SU-DHL-6 (cell line): Measurements from ENCODE around the gene MED20.
"Not testable (repeated sequence)": the region's sequence is repeated elsewhere in the genome, so short reads cannot be mapped to it uniquely, and the experiment has no call there.

ENCODE experiments used
- H2AFZ ChIP-seq: fragments of 200-600 bp; sonication (generic); 2 replicates; pipeline ENCODE4 v1.6.1; 2014; ENCODE audit warnings: low read depth, mild to moderate bottlenecking, moderate library complexity, mixed read lengths, antibody characterized with exemption, low read length; ENCODE audit not compliant: severe bottlenecking
- H3F3A ChIP-seq: fragments of 200-600 bp; shearing (Covaris generic); 2 replicates; pipeline ENCODE4 v1.6.0; 2016; ENCODE audit warnings: antibody characterized with exemption, mild to moderate bottlenecking; ENCODE audit not compliant: insufficient read depth
- H3K27ac ChIP-seq: fragments of 200-600 bp; sonication (generic); 2 replicates; pipeline ENCODE4 v1.5.1; 2016; ENCODE audit warnings: low read depth, mild to moderate bottlenecking, low read length, moderate library complexity, mixed read lengths
- H3K27me3 ChIP-seq: fragments of 200-600 bp; sonication (generic), shearing (Covaris generic); 2 replicates; pipeline ENCODE4 v1.6.0; 2014; ENCODE audit warnings: mild to moderate bottlenecking, low read length
- H3K36me3 ChIP-seq: fragments of 200-600 bp; sonication (generic); 2 replicates; pipeline ENCODE4 v1.6.1; 2014; ENCODE audit warnings: mild to moderate bottlenecking, low read length, mixed read lengths
- H3K4me2 ChIP-seq: fragments of 300-600, 200-600 bp; shearing (Covaris generic), sonication (generic); 2 replicates; pipeline ENCODE4 v1.6.0; 2014; ENCODE audit warnings: low read length, low read depth, mild to moderate bottlenecking; ENCODE audit not compliant: poor library complexity, severe bottlenecking
- H3K4me3 ChIP-seq: fragments of 200-600 bp; sonication (generic); 2 replicates; pipeline ENCODE4 v1.5.1; 2014; ENCODE audit warnings: antibody characterized with exemption, low read length, mild to moderate bottlenecking, mixed read lengths; ENCODE audit not compliant: insufficient read depth, poor library complexity, severe bottlenecking
- H3K79me2 ChIP-seq: fragments of 200-600 bp; sonication (generic); 2 replicates; pipeline ENCODE4 v1.6.1; 2014; ENCODE audit warnings: mild to moderate bottlenecking, low read length, moderate library complexity; ENCODE audit not compliant: insufficient read depth
- H3K9ac ChIP-seq: fragments of 200-600 bp; sonication (generic); 2 replicates; pipeline ENCODE4 v1.7.0; 2014; ENCODE audit warnings: mild to moderate bottlenecking, low read length
- H3K9me2 ChIP-seq: fragments of 200-600 bp; sonication (generic); replicated peaks from 2 replicates; pipeline ENCODE4 v1.6.1; 2014; ENCODE audit warnings: low read length; ENCODE audit not compliant: insufficient read depth
- H3K9me3 ChIP-seq: fragments of 200-600 bp; sonication (generic); 2 replicates; pipeline ENCODE4 v1.6.1; 2014; ENCODE audit warnings: low read length, mixed read lengths; ENCODE audit not compliant: insufficient read depth
- H4K20me1 ChIP-seq: fragments of 200-600 bp; sonication (generic); 2 replicates; pipeline ENCODE4 v1.6.1; 2014; ENCODE audit warnings: low read depth, mild to moderate bottlenecking, antibody characterized with exemption, low read length, moderate library complexity, mixed read lengths
- EZH2phosphoT487 ChIP-seq: fragments of 200-600 bp; sonication (generic), shearing (Covaris generic); conservative IDR thresholded peaks from 2 replicates; pipeline ENCODE4 v1.6.1; 2018; ENCODE audit warnings: mild to moderate bottlenecking, antibody characterized with exemption, low read length, moderate library complexity, mixed read lengths
- TF ChIP-seq, protein P1 (sequence below): fragments of 200-600 bp; sonication (generic); IDR thresholded peaks from one replicate; pipeline ENCODE4 v1.5.1; 2017; ENCODE audit warnings: antibody characterized with exemption, mild to moderate bottlenecking, low read length, moderate library complexity; ENCODE audit not compliant: insufficient read depth, poor library complexity, severe bottlenecking

The MED20 gene

DNA sequence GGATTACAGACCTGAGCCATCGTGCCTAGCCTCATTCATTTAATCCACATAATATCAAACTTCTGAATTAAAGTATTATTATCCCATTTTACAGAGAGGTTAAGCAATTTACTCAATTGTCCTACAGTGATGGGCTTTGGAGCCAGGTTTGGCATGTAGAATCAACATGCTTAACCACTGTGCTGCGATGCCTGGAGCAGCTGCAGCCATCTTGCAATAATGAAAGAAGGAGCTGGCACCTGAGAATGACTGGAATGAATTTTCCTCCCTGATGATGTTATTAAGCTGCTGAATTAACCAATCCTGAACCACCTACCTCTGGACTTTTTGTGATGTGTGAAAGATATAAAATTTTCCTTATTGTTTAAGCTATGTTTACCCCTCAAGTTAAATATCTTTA lies 33.7 kb upstream of the MED20 start:
- Histone ChIP-seq H2AFZ (no peak overlapping the region), H3K9ac (no peak overlapping the region)
- TF ChIP-seq EZH2phosphoT487 = no peak
- TF ChIP-seq, protein P1, sequence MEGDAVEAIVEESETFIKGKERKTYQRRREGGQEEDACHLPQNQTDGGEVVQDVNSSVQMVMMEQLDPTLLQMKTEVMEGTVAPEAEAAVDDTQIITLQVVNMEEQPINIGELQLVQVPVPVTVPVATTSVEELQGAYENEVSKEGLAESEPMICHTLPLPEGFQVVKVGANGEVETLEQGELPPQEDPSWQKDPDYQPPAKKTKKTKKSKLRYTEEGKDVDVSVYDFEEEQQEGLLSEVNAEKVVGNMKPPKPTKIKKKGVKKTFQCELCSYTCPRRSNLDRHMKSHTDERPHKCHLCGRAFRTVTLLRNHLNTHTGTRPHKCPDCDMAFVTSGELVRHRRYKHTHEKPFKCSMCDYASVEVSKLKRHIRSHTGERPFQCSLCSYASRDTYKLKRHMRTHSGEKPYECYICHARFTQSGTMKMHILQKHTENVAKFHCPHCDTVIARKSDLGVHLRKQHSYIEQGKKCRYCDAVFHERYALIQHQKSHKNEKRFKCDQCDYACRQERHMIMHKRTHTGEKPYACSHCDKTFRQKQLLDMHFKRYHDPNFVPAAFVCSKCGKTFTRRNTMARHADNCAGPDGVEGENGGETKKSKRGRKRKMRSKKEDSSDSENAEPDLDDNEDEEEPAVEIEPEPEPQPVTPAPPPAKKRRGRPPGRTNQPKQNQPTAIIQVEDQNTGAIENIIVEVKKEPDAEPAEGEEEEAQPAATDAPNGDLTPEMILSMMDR = no peak

GRCh38 chr6:41947581-41948220 lies 26.8 kb upstream of the MED20 start:
- Histone ChIP-seq H3K4me3 (no peak overlapping the region), H3F3A (peaks cover 11% of the 10 kb centered on the region), H2AFZ (no peak overlapping the region), H3K27me3 (no peaks in the 10 kb centered on the region), H3K79me2 (no peaks in the 10 kb centered on the region), H4K20me1 (no peaks in the 10 kb centered on the region), H3K9me2 (no peaks in the 10 kb centered on the region), H3K36me3 (no peaks in the 10 kb centered on the region), H3K9me3 (no peaks in the 10 kb centered on the region), H3K9ac (no peak overlapping the region), H3K27ac (no peak overlapping the region), H3K4me2 (no peak overlapping the region)
- TF ChIP-seq, protein P1 = no peak
- TF ChIP-seq EZH2phosphoT487 = no peak

More for the DNA sequence above, 33.7 kb upstream of the MED20 start:
- Histone ChIP-seq H3K36me3 (no peaks in the 10 kb centered on the region), H3F3A (0 out of 2 replicates have a peak, but pooled peaks cover 6% of the 10 kb centered on the region), H3K4me3 (no peak overlapping the region), H4K20me1 (no peaks in the 10 kb centered on the region), H3K9me3 (no peaks in the 10 kb centered on the region), H3K4me2 (no peak overlapping the region), H3K27ac (no peak overlapping the region), H3K27me3 (no peaks in the 10 kb centered on the region), H3K79me2 (no peaks in the 10 kb centered on the region), H3K9me2 (no peaks in the 10 kb centered on the region)

GRCh38 chr6:41943456-41943855 lies 22.5 kb upstream of the MED20 start:
- Histone ChIP-seq H3K79me2 (peaks cover 31% of the 10 kb centered on the region), H3K9me2 (no peaks in the 10 kb centered on the region), H3K9me3 (no peaks in the 10 kb centered on the region), H3F3A (peaks cover 32% of the 10 kb centered on the region), H4K20me1 (no peaks in the 10 kb centered on the region; the same call in 1 of the 2 replicates), H3K27ac (no peak overlapping the region), H2AFZ (no peak overlapping the region), H3K36me3 (no peaks in the 10 kb centered on the region), H3K4me3 (no peak overlapping the region), H3K9ac (no peak overlapping the region), H3K4me2 (no peak overlapping the region), H3K27me3 (no peaks in the 10 kb centered on the region)
- no peak for TF ChIP-seq EZH2phosphoT487
- TF ChIP-seq, protein P1 = no peak

GRCh38 chr6:41942882-41943281 lies 21.9 kb upstream of the MED20 start:
- H3F3A ChIP-seq = peaks cover 37% of the 10 kb centered on the region
- not testable (repeated sequence) for H3K9me2 ChIP-seq, H2AFZ ChIP-seq, H3K36me3 ChIP-seq, H4K20me1 ChIP-seq, H3K27ac ChIP-seq, H3K9ac ChIP-seq, H3K9me3 ChIP-seq, H3K4me3 ChIP-seq, H3K27me3 ChIP-seq
- peak overlapping the region; percentile 68 for H3K4me2 ChIP-seq
- H3K79me2 ChIP-seq = peaks cover 36% of the 10 kb centered on the region
